ENCODE data around the gene ABHD6.
"Not testable (repeated sequence)": the region's sequence is repeated elsewhere in the genome, so short reads cannot be mapped to it uniquely, and the experiment has no call there.

DNA sequence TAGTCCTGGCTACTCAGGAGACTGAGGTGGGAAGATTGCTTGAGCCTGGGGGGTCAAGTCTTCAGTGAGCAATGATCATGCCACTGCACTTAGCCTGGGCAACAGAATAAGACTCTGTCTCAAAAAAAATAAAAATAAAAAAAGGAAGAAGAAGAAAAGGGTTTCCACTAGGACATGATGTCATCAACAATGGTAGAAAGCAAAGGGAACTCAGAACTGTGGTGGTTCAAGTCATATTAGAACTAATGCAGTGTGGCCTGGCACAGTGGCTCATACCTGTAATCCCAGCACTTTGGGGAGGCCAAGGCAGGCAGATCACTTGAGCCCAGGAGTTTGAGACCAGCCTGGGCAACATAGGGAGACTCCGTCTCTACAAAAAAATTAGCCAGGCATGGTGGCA lies 30.0 kb downstream of the ABHD6 start:
- not testable (repeated sequence) for TF ChIP-seq POLR2A, CTCF, EP300 (IDR thresholded peaks at IDR 0.05)

All from tibial nerve (tissue), 4 donors.